Effector memory CD4-positive, alpha-beta T cell (primary cell): ENCODE results near the gene KCNE3.

ENCODE experiments used
- DNase-seq, 3 donors: peaks; one replicate each; pipeline ENCODE4 v3.0.0-alpha.2; 2020
- H3K27ac ChIP-seq: 2 replicates; pipeline ENCODE4 v1.7.0; 2013; ENCODE audit warnings: mild to moderate bottlenecking, low read length, moderate library complexity; ENCODE audit not compliant: insufficient read depth, poor library complexity, severe bottlenecking
- H3K27me3 ChIP-seq: replicated peaks from 2 replicates; pipeline ENCODE4 v1.7.0; 2013; ENCODE audit warnings: mild to moderate bottlenecking, low read length; ENCODE audit not compliant: insufficient read depth, control insufficient read depth, poor library complexity, severe bottlenecking
- H3K36me3 ChIP-seq: 2 replicates; pipeline ENCODE4 v1.7.0; 2013; ENCODE audit warnings: mild to moderate bottlenecking, low read length, moderate library complexity; ENCODE audit not compliant: control insufficient read depth, insufficient read depth
- H3K4me1 ChIP-seq: 2 replicates; pipeline ENCODE4 v1.7.0; 2013; ENCODE audit warnings: low read length, mild to moderate bottlenecking; ENCODE audit not compliant: control insufficient read depth, insufficient read depth, poor library complexity, severe bottlenecking
- H3K4me3 ChIP-seq: 2 replicates; pipeline ENCODE4 v1.7.0; 2013; ENCODE audit warnings: low read length, low read depth, mild to moderate bottlenecking; ENCODE audit not compliant: insufficient read depth, poor library complexity, severe bottlenecking
- H3K9me3 ChIP-seq: 2 replicates; pipeline ENCODE4 v1.7.0; 2013; ENCODE audit warnings: mild to moderate bottlenecking, low read length, moderate library complexity; ENCODE audit not compliant: control insufficient read depth

KCNE3 gene

DNA sequence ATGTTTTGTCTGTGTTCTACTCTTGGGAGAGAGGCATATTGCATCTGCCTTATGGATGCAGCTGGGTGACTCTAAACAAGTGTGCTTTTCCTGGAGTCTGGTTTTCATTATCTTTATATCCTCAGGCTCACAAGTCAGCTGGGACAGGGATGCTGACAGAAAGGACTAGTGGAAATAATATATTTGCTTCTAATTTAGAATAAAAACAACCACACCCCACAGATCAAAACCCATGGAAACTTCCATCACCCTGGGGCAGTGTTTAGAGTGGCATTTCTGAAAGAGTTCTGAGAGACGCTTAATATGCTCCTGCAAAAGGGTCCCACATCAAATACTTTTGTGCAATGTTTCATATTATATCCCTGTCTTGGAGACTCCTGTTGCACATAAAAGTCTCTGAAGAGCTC, 20.8 kb downstream of the KCNE3 start:
- no peak overlapping the region for H3K4me3 ChIP-seq
- H3K4me1 ChIP-seq = no peaks in the 10 kb centered on the region
- no peak overlapping the region for H3K27ac ChIP-seq
- no peaks in the 10 kb centered on the region for H3K9me3 ChIP-seq
- no peak for DNase-seq
- no peaks in the 10 kb centered on the region for H3K27me3 ChIP-seq
- H3K36me3 ChIP-seq = no peaks in the 10 kb centered on the region

DNA sequence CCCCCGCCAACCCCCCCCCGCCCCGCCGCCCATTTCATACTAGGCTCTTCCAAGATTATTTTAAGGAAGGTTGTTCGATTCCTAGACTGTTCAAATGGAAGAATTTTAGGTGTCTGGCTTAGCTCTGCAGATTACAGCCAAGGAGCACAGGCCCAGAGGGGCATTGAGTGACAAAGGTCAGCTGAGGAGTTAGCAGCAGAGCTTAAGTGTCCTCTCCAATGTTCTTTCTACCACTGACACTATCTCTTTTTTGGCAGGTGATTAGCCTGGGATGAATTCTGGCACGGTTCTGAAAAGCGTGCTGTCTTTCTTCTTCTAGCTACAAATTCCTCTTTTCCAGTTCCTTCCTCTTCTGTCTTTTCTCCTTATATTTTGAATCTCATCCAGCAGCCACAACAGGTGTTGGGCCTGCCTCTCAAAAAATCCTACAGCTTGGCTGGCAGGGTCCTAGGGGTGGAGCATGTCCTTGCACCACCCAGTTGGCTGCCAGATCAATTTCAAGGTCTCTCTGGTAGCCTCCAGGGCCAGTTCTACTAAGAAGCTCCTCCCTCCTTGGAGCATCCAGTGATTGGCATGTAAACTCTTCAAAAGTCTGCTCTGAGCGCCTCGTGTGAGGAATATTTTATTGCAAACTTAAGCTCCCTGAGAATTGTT, 23.0 kb downstream of the KCNE3 start:
- no peaks in the 10 kb centered on the region for H3K9me3 ChIP-seq
- H3K4me1 ChIP-seq = no peaks in the 10 kb centered on the region
- H3K36me3 ChIP-seq = no peaks in the 10 kb centered on the region
- H3K27me3 ChIP-seq = no peaks in the 10 kb centered on the region
- no peak for DNase-seq
- no peak overlapping the region for H3K27ac ChIP-seq
- H3K4me3 ChIP-seq = no peak overlapping the region

DNA sequence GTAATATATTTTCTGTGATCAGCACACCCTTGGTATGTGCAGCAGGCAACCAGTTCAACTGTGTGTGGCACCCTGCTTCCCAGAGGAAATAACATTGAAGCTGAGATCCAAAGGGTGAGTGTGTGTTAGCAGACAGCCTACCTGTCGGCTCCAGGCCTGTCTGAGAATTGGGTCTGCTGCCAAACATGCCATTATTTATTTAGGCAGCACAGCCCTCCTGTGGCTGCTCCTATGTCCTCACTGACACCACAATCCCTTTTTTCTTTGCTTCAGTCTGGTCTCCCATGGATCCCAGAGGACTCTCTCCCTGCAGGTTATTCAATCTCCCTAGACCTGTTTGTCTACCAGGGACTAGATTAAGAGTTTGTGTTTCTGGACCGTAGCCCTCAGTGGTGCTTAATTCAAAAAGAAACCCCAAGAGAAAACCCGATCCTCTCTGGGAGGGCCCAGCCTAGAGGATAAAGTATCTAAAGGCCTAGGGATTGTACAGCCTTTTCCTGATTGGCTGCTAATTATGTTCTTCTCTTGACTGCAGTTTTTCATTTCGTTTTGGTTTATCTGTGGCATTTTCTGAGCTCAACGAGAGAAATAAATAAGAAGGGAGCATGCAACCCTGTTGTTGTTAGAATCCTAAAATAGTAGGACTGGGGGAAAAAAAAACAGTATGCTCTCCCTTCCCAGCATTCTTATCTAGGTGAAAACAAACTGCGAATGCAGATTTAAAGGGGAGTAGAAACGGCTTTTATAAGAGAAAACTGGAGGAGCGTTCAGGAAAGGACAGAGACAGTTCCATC, 24.1 kb downstream of the KCNE3 start:
- H3K9me3 ChIP-seq = no peaks in the 10 kb centered on the region
- DNase-seq = no peak
- H3K27ac ChIP-seq = no peak overlapping the region
- no peaks in the 10 kb centered on the region for H3K36me3 ChIP-seq
- no peaks in the 10 kb centered on the region for H3K27me3 ChIP-seq
- H3K4me3 ChIP-seq = no peak overlapping the region
- no peaks in the 10 kb centered on the region for H3K4me1 ChIP-seq

DNA sequence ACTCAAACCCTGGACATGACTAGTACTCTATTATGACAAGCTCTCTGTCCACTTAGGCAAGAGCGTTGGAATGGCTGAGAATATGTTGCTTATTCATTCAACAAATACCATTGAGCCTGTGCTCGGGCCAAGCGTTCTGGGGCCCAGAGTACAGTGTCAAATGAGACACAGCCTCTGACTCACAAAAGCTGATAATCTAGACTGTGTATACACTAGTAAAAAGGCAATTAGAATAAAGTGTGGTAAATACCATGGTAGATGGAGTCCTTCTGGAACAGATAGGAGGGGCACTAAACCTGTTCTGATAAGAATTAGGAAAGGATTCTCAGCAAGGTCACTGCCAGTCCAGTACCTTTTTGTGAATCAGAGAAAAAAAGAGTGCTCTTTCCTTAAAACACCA, 24.7 kb downstream of the KCNE3 start:
- H3K27me3 ChIP-seq = no peaks in the 10 kb centered on the region
- H3K36me3 ChIP-seq = no peaks in the 10 kb centered on the region
- H3K9me3 ChIP-seq = no peaks in the 10 kb centered on the region
- H3K4me1 ChIP-seq = no peaks in the 10 kb centered on the region
- DNase-seq = no peak
- H3K27ac ChIP-seq = no peak overlapping the region
- H3K4me3 ChIP-seq = no peak overlapping the region

DNA sequence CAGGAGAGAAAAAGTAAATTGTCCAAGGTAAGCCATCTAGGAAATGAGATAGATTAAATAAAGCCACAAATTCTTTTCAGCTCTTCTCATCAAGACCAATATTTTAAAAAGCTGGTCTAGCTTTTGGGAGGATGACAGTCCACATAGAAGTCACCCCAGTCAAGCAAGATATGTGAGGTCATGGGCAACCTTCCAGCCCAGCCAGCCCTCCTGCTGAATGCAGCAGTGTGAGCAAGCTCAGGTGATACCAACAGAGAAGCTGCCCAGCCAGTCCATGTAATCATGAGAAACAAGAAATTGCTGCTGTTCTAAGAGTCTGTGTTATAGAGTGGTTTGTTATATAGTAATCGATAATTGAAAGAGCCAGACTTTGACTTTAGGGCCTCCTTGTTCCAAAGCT, 28.7 kb downstream of the KCNE3 start:
- DNase-seq = no peak
- Histone ChIP-seq H3K4me3 (no peak overlapping the region), H3K27ac (no peak overlapping the region), H3K36me3 (no peaks in the 10 kb centered on the region), H3K27me3 (no peaks in the 10 kb centered on the region), H3K9me3 (no peaks in the 10 kb centered on the region), H3K4me1 (no peaks in the 10 kb centered on the region)

DNA sequence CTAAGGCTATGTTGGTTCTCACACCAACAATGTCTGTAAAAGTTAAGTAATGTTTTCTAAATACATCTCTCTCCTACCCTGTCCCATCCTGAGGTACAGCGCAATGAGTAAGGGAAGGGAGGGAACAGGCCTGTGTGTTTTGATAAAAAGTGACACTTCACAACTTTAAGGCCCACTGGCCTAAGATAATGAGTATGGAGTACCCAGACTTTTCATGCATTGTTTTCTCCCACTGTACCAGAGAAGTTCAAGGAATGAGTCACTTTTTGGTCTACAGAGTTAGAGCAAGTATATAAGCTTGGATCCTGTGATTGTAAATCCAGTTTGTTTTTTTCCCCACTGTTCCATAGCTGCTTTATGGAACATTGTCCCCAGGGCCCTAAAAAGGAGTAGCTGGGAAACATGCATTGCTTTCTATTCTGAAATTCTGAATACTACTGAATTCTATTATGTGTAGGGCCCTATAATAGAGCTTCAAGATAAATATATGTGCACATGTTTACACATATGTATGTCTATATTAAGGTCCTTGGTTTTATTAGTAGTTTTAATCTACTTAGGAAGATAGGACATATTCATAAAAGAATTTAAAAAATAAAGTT, 29.8 kb downstream of the KCNE3 start:
- Histone ChIP-seq H3K36me3 (no peaks in the 10 kb centered on the region), H3K27me3 (no peaks in the 10 kb centered on the region), H3K4me1 (no peaks in the 10 kb centered on the region), H3K9me3 (no peaks in the 10 kb centered on the region), H3K27ac (no peak overlapping the region), H3K4me3 (no peak overlapping the region)
- no peak for DNase-seq

DNA sequence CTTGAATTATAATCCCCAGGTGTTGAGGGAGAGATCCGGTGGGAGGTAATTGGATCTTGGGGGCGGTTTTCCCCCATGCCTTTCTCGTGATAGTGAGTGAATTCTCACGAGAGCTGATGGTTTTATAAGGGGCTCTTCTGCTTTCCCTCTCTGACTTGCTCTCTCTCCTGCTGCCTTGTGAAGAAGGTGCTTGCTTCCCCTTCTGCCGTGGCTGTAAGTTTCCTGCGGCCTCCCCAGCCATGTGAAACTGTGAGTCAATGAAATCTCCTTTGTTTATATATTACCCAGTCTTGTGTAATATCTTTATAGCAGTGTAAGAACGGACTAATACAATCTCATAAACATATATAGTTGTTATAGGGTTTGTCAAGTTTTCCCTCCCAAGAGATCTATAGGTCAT, 32.8 kb downstream of the KCNE3 start:
- H3K9me3 ChIP-seq = no peaks in the 10 kb centered on the region
- H3K4me3 ChIP-seq = no peak overlapping the region
- no peak for DNase-seq
- no peak overlapping the region for H3K27ac ChIP-seq
- H3K27me3 ChIP-seq = no peaks in the 10 kb centered on the region
- no peaks in the 10 kb centered on the region for H3K4me1 ChIP-seq
- H3K36me3 ChIP-seq = no peaks in the 10 kb centered on the region

DNA sequence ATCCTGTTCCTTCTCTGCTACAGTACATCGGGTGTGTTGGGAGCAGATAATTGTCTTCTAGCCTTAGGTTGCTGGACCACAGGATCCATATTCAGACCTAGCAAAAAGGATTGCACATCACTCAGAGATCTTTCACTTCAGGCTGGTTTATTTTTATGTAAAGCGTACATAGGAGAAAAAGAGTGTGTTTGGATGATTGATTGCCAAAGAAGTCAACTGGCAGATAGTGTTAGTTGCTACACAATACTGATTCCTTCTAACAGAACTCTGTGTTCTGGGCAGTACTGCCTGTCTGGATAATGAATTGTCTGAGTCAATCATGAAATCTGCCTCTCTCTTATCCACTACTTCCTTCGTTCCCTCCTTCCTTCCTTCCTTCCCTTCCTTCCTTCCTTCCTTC, 38.1 kb downstream of the KCNE3 start:
- no peak overlapping the region for H3K27ac ChIP-seq
- no peaks in the 10 kb centered on the region for H3K9me3 ChIP-seq
- no peaks in the 10 kb centered on the region for H3K4me1 ChIP-seq
- no peaks in the 10 kb centered on the region for H3K27me3 ChIP-seq
- no peak for DNase-seq
- H3K36me3 ChIP-seq = no peaks in the 10 kb centered on the region
- H3K4me3 ChIP-seq = no peak overlapping the region

DNA sequence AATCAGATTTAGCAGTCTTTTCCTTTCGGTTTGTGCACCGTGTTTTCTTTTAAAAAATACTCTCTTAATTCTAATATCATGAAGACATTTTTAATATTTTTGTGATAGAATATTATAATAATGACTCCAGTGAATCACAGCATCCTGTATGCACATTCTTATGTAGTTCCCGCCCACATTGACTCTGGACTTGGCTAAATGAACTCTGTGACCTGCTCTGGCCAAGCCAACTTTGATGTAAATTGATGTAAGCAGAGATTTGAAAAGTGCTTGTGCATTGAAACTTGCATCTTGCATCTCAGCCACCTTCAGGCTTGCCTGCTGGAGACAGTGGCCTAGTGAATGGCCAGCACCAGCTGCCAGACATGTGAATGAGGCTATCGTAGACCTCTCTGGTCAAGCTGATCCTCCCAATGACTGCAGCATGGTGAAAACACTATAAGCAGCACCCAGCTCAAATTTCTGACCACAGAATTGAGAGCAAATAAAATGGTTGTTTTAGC, 39.9 kb downstream of the KCNE3 start:
- no peak overlapping the region for H3K4me3 ChIP-seq
- H3K27ac ChIP-seq = no peak overlapping the region
- H3K9me3 ChIP-seq = no peaks in the 10 kb centered on the region
- no peaks in the 10 kb centered on the region for H3K27me3 ChIP-seq
- DNase-seq = no peak
- no peaks in the 10 kb centered on the region for H3K36me3 ChIP-seq
- H3K4me1 ChIP-seq = no peaks in the 10 kb centered on the region

DNA sequence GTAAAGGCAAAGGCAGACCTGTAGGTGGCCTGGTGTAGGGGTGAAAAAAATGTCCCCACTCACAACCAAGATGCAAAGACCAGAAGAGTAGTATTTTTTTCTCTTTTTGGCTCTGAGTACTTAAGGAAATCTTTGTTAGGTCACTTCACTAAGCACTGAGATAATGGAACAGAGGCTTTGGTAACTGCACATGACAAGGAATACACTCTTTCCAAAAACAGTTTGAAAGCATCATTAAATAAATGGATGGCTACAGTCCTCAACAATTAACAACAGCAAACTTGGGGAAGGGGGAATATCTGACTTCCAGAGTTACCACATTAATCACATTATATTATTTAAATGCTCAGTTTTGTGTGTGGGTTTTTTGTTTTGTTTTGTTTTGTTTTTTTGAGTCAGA, 42.2 kb downstream of the KCNE3 start:
- Histone ChIP-seq H3K9me3 (no peaks in the 10 kb centered on the region), H3K4me1 (no peaks in the 10 kb centered on the region), H3K27ac (no peak overlapping the region), H3K36me3 (no peaks in the 10 kb centered on the region), H3K27me3 (no peaks in the 10 kb centered on the region), H3K4me3 (no peak overlapping the region)
- no peak for DNase-seq
